HepG2 (cell line): ENCODE data around the gene RELL1. TPM values are rescaled to one million over a fixed set of nuclear protein-coding genes. Genes with fewer than 3 reads are reported as not detected.
A peak's percentile ranks its signal among the peaks of the same experiment; 100 is the strongest.

Source experiments
- ATAC-seq: fragments of 200-7000 bp; cut with Tn5 transposase; 3 replicates; pipeline ENCODE4 v1.9.1; 2020; ENCODE audit warnings: mild to moderate bottlenecking, moderate library complexity
- BruUV-seq: library from RNA; stranded (reverse); fragments of 400-500 nt; replicated peaks from 2 replicates; lab custom pipeline; 2021; lab: Mats Ljungman, UMichigan
- CTCF ChIA-PET: fragments of 300-600 bp; formaldehyde crosslinking; extraction: SDS; loops from one replicate; lab custom pipeline; 2021; ENCODE audit warnings: low total read pairs, inconsistent platforms, low intra/inter-chr PET ratio; lab: Yijun Ruan, JAX
- POLR2A ChIA-PET: fragments of 350-600 bp; sonication (Branson Sonifier 250); formaldehyde crosslinking; loops from one replicate; lab custom pipeline; 2020; ENCODE audit warnings: antibody characterized with exemption, inconsistent platforms; lab: Yijun Ruan, JAX
- DNase-seq: peaks from one replicate; pipeline ENCODE4 v3.0.0-alpha.2; 2015; ENCODE audit warnings: low spot score
- FAIRE-seq: peaks from 3 replicates; lab custom pipeline; 2011; peaks lifted over from hg19 to GRCh38; lab: Jason Lieb, UNC
- H2AFZ ChIP-seq: one replicate; pipeline ENCODE4 v1.6.1; 2011; ENCODE audit warnings: low read length, inconsistent platforms
- H3K27ac ChIP-seq: fragments of 300-600 bp; 3 replicates; pipeline ENCODE4 v1.8.0; 2011; ENCODE audit warnings: mixed run types, mild to moderate bottlenecking, mixed read lengths, low read length, inconsistent platforms; ENCODE audit not compliant: insufficient read depth; ENCODE audit errors: extremely low read length
- H3K27me3 ChIP-seq, 2 experiments: fragments of 200-600 bp in 1 of 2; 2 replicates in 1 of 2; 3 replicates in 1 of 2; pipeline versions ENCODE4 v1.6.0 to v1.8.0; 2011; ENCODE audit warnings: low read length in 2 of 2, mild to moderate bottlenecking in 2 of 2, moderate library complexity in 2 of 2, inconsistent platforms in 1 of 2; ENCODE audit not compliant: insufficient read depth in 2 of 2, control insufficient read depth in 1 of 2
- H3K36me3 ChIP-seq, 2 experiments: fragments of 200-600 bp in 1 of 2; replicated peaks in 1 of 2; 2 replicates in 1 of 2; 3 replicates in 1 of 2; pipeline versions ENCODE4 v1.5.1 to v1.8.0; 2011; ENCODE audit warnings: low read length in 2 of 2, inconsistent platforms in 1 of 2; ENCODE audit not compliant: insufficient read depth in 2 of 2, control insufficient read depth in 1 of 2
- H3K4me1 ChIP-seq: 2 replicates; pipeline ENCODE4 v1.5.1; 2012; ENCODE audit warnings: low read length, inconsistent platforms; ENCODE audit not compliant: insufficient read depth
- H3K4me2 ChIP-seq: 2 replicates; pipeline ENCODE4 v1.6.0; 2011; ENCODE audit warnings: low read depth, low read length, inconsistent platforms
- H3K4me3 ChIP-seq, 3 experiments: fragments of 200-600 bp in 1 of 3; sonication (generic), shearing (Covaris generic) in 1 of 3; replicated peaks in 1 of 3; 2 replicates each; pipeline ENCODE4 v1.5.1; 2011 to 2016; ENCODE audit warnings: low read length in 3 of 3, inconsistent platforms in 2 of 3, low read depth in 2 of 3, mild to moderate bottlenecking in 2 of 3, control low read depth in 1 of 3, mixed read lengths in 1 of 3; ENCODE audit not compliant: insufficient read depth in 1 of 3
- H3K79me2 ChIP-seq: one replicate; pipeline ENCODE4 v1.6.1; 2011; ENCODE audit warnings: low read length, inconsistent platforms; ENCODE audit not compliant: insufficient read depth
- H3K9ac ChIP-seq: 2 replicates; pipeline ENCODE4 v1.6.0; 2011; ENCODE audit warnings: mild to moderate bottlenecking, low read depth, low read length, inconsistent platforms; ENCODE audit not compliant: insufficient read depth
- H3K9me3 ChIP-seq: 2 replicates; pipeline ENCODE4 v1.5.1; 2012; ENCODE audit warnings: mild to moderate bottlenecking, low read length
- H4K20me1 ChIP-seq: 2 replicates; pipeline ENCODE4 v1.6.0; 2011; ENCODE audit warnings: inconsistent platforms, mild to moderate bottlenecking, low read length, moderate library complexity; ENCODE audit not compliant: insufficient read depth
- ARID5B ChIP-seq: IDR thresholded peaks from 2 replicates; pipeline ENCODE4 v1.4.0; 2020; ENCODE audit warnings: mild to moderate bottlenecking, missing genetic modification reagents
- CEBPG ChIP-seq: IDR thresholded peaks from 2 replicates; pipeline ENCODE4 v1.6.1; 2016
- E2F1 ChIP-seq: sonication (generic); formaldehyde crosslinking; IDR thresholded peaks from 2 replicates; pipeline ENCODE4 v1.5.0; 2020; ENCODE audit warnings: missing genetic modification reagents
- FIP1L1 ChIP-seq: fragments of 200-400 bp; formaldehyde crosslinking; IDR thresholded peaks from 2 replicates; pipeline ENCODE4 v1.6.1; 2018; ENCODE audit warnings: low read depth, mild to moderate bottlenecking, low read length, moderate library complexity, borderline replicate concordance; ENCODE audit not compliant: insufficient read depth
- KLF11 ChIP-seq: IDR thresholded peaks from 2 replicates; pipeline ENCODE4 v1.6.1; 2016; ENCODE audit warnings: missing compliant biosample characterization
- MAFF ChIP-seq: IDR thresholded peaks from 2 replicates; pipeline ENCODE4 v1.6.1; 2011; ENCODE audit warnings: low read depth, low read length, improper control_type of control experiment
- MNT ChIP-seq: fragments of 450-650 bp; IDR thresholded peaks from 2 replicates; pipeline ENCODE4 v1.6.1; 2016
- PATZ1 ChIP-seq: sonication (generic); formaldehyde crosslinking; IDR thresholded peaks from 2 replicates; pipeline ENCODE4 v1.4.0; 2020; ENCODE audit warnings: missing genetic modification reagents
- RBFOX2 ChIP-seq: fragments of 200-400 bp; formaldehyde crosslinking; IDR thresholded peaks from 2 replicates; pipeline ENCODE4 v1.6.1; 2017; ENCODE audit warnings: low read depth, mild to moderate bottlenecking, low read length
- SMAD9 ChIP-seq: sonication (generic); formaldehyde crosslinking; IDR thresholded peaks from 2 replicates; pipeline ENCODE4 v1.5.1; 2020; ENCODE audit warnings: mild to moderate bottlenecking, missing genetic modification reagents
- ZBTB42 ChIP-seq: sonication (generic); formaldehyde crosslinking; IDR thresholded peaks from 2 replicates; pipeline ENCODE4 v1.5.0; 2020; ENCODE audit warnings: mild to moderate bottlenecking, missing genetic modification reagents
- ZMYM4 ChIP-seq: sonication (generic); formaldehyde crosslinking; IDR thresholded peaks from 2 replicates; pipeline ENCODE4 v1.8.1; 2023; ENCODE audit warnings: mild to moderate bottlenecking, missing genetic modification reagents
- ZNF652 ChIP-seq: IDR thresholded peaks from 2 replicates; pipeline ENCODE4 v1.6.1; 2016; ENCODE audit warnings: low read depth, borderline replicate concordance
- WGBS: methylation state at CpG from one replicate; pipeline ENCODE4 v1.1.6; 2017; ENCODE audit warnings: low lambda C conversion rate; 5-methylcytosine and 5-hydroxymethylcytosine counted together
- in situ Hi-C: cut with HindIII; loops from 2 replicates; pipeline ENCODE4 v1.10.0; 2017; ENCODE audit warnings: low pct_unique_long_range_greater_than_20kb; ENCODE audit not compliant: extremely low pct_ligation_motif_present
- intact Hi-C: fragments of 100-400 bp; cut with micrococcal nuclease; formaldehyde crosslinking; loops from one replicate; pipeline ENCODE4 v1.10.0; 2022; ENCODE audit not compliant: unreplicated experiment
- polyA plus RNA-seq, 8 experiments: library from polyadenylated mRNA; depleted of rRNA in 3 of 8; stranded (reverse) in 7 of 8; unstranded in 1 of 8; fragments of >200 nt; fragmentation: Illumina TruSeq in 4 of 8; extraction: Trizol in 4 of 8; gene quantifications; 2 replicates each; pipeline versions ENCODE4 v1.2.1 to v1.2.3, GENCODE V29; 2011 to 2016; ENCODE audit warnings: low read depth in 4 of 8, missing spikeins in 1 of 8, mixed read lengths in 1 of 8; ENCODE audit not compliant: insufficient read depth in 1 of 8
- total RNA-seq, 5 experiments: library from RNA; depleted of rRNA; stranded (reverse); fragments of >200 nt; fragmentation: Illumina TruSeq; extraction: Trizol; gene quantifications; 2 replicates each; pipeline ENCODE4 v1.2.3, GENCODE V29; 2016; ENCODE audit warnings: low read depth in 1 of 5

The RELL1 gene
- total and polyA plus RNA-seq, 2 of the 13 experiments (the other 11 are each of a cell fraction or from before 2014, with no cell fraction given): 8.4 to 58.4 TPM

- no peak for TF ChIP-seq PATZ1 (CRISPR knock-in tag)
Observed at GRCh38 chr4:37644962-37645361, 41.2 kb downstream of the RELL1 start (continued).

- no TSS peak for BruUV-seq
- Histone ChIP-seq H3K9ac (no peak overlapping the region), H3K36me3 (peaks cover 3 to 29% of the 10 kb centered on the region in 2 experiments), H4K20me1 (no peaks in the 10 kb centered on the region), H3K4me3 (peak overlapping the region in 1 of 3 experiments; percentile 13; a peak in 1 of 6 replicates), H3K9me3 (no peaks in the 10 kb centered on the region), H3K4me2 (peak overlapping the region; percentile 36), H3K79me2 (no peaks in the 10 kb centered on the region), H3K27ac (peak overlapping the region; percentile 33), H3K4me1 (peaks cover 19% of the 10 kb centered on the region), H3K27me3 (no peaks in the 10 kb centered on the region), H2AFZ (no peak overlapping the region)
- DNase-seq: peak; percentile 60
- in situ Hi-C loops (no loop called here), intact Hi-C loops (loop anchor here (5.0 kb wide), 1 partner anchor 40 kb away; no protein-coding TSS in a partner anchor)
- CTCF ChIA-PET: no interaction called here
- WGBS: 58% methylated on average over 11 of the region's 11 CpGs
- FAIRE-seq: peak; percentile 72
- POLR2A ChIA-PET: no interaction called here
- ATAC-seq: peak; percentile 86
- TF ChIP-seq CEBPG (CRISPR knock-in tag) (peak; percentile 85), SMAD9 (CRISPR knock-in tag) (no peak), E2F1 (CRISPR knock-in tag) (no peak), ZNF652 (CRISPR knock-in tag) (peak; percentile 48; the same call in 1 of the 2 replicates), ARID5B (CRISPR knock-in tag) (peak; percentile 41; the same call in 1 of the 2 replicates), FIP1L1 (no peak), RBFOX2 (no peak), MAFF (no peak), ZMYM4 (peak; percentile 61), KLF11 (CRISPR knock-in tag) (no peak), MNT (no peak), ZBTB42 (no peak)
Observed at GRCh38 chr4:37641886-37642849, 44.0 kb downstream of the RELL1 start.
